SH-SY5Y (cell line): ENCODE data around the gene CHCHD3.

Experiments used
- GATA2 ChIP-seq: IDR thresholded peaks from 2 replicates; pipeline ENCODE4 v1.6.1; 2011; ENCODE audit warnings: mild to moderate bottlenecking, low read depth, low read length
- GATA3 ChIP-seq: IDR thresholded peaks from 2 replicates; pipeline ENCODE4 v1.6.1; 2011; ENCODE audit warnings: low read depth, mild to moderate bottlenecking, low read length, moderate library complexity

- TF ChIP-seq GATA2: no peak
- TF ChIP-seq GATA3: no peak
Measured at GRCh38 chr7:132756484-132756990, 325.4 kb downstream of the CHCHD3 start.
